Measurements from ENCODE around the gene DPPA5.
"Not testable (repeated sequence)": the region's sequence is repeated elsewhere in the genome, so short reads cannot be mapped to it uniquely, and the experiment has no call there.

Gene DPPA5, protein sequence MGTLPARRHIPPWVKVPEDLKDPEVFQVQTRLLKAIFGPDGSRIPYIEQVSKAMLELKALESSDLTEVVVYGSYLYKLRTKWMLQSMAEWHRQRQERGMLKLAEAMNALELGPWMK

GRCh38 chr6:73353636-73354593 is at the start of gene DPPA5:
Gene DPPA5, minus strand, starts transcription at chr6:73354276. Its CDS starts 51 bp downstream, at chr6:73354225.
- no peak for DNase-seq (ENCODE audit: low read depth)

DNA sequence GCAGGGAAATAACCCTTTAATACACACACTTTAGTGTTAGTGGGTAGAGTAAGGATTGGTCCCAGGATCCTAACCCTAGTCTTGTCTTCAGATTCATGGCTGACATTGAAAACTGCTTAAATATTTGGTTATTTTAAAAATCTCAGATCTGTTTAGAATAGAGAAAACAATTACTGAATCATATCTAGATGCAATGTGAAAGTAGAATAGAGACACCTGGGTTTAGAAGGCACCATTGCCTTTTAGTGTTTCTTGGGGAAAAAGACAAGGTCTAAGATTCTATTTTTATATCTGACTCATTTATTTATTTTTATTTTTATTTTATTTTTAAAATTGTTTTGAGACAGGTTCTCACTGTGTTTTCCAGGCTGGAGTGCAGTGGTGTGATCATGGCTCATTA is 46.6 kb upstream of the DPPA5 start:
- no peak for DNase-seq (ENCODE audit: low read depth)

- no peak for DNase-seq (ENCODE audit: low read depth)
Observed at GRCh38 chr6:73395875-73396274, 41.8 kb upstream of the DPPA5 start.

- DNase-seq (ENCODE audit: low read depth), result peak; percentile 28
Observed at GRCh38 chr6:73394577-73395354, 40.7 kb upstream of the DPPA5 start, which contains the start of gene DDX43. Gene DDX43, plus strand, starts transcription at chr6:73394828. Its CDS starts 78 bp downstream, at chr6:73394906.

GRCh38 chr6:73393278-73393677 is 39.2 kb upstream of the DPPA5 start:
- DNase-seq (ENCODE audit: low read depth), result no peak

DNA sequence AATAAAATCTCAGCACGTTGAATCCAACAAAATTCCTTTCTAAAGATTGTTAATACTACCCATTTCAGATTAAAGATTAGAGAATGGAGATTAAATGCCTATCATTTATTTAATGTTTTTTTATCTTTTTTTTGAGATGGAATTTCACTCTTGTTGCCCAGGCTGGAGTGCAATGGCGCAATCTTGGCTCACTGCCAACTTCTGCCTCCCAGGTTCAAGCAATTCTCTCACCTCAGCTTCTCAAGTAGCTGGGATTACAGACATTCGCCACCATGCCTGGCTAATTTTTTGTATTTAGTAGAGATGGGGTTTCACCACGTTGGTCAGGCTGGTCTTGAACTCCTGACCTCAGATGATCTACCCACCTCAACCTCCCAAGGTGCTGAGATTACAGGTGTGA is 38.1 kb upstream of the DPPA5 start:
- DNase-seq (ENCODE audit: low read depth), result not testable (repeated sequence)

- no peak for DNase-seq (ENCODE audit: low read depth)
Observed at GRCh38 chr6:73391675-73392074, 37.6 kb upstream of the DPPA5 start.

DNA sequence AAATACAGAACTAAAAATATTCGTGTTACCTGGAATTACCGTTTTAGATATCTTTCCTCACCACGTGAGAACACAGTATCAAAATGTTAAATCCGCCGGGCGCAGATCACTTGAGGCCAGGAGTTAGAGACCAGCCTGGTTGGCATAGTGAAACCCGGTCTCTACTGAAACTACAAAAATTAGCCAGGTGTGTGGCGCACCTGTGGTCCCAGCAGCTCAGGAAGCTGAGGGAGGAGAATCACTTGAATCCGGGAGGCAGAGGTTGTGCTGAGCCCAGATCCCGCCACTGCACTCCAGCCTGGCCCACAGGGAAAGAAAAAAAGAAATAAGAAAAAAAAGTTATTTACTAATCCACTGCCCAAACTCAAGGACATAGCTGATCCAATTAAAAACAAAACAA is 35.8 kb upstream of the DPPA5 start:
- DNase-seq (ENCODE audit: low read depth), result no peak

- DNase-seq (ENCODE audit: low read depth), result peak; percentile 34
Observed at GRCh38 chr6:73388800-73389512, 34.9 kb upstream of the DPPA5 start.

GRCh38 chr6:73388433-73388799 is 34.3 kb upstream of the DPPA5 start:
- no peak for DNase-seq (ENCODE audit: low read depth)

GRCh38 chr6:73382462-73383113 is 28.5 kb upstream of the DPPA5 start:
- no peak for DNase-seq (ENCODE audit: low read depth)

DNA sequence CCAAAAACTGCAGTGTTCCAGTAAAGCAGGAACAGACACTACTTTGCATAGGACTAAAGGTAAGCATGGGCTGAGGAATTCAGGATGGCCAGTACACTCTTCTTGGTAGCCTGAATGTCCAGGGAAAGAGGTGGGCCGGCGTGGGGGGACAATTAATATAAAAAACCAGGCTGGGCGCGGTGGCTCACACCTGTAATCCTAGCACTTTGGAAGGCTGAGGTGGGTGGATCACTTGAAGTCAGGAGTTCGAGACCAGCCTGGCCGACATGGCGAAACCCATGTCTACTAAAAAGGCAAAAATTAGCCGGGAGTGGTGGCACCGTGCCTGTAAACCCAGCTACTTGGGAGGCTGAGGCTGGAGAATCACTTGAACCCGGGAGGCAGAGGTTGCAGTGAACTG is 27.5 kb upstream of the DPPA5 start:
- DNase-seq (ENCODE audit: low read depth), result not testable (repeated sequence)

DNA sequence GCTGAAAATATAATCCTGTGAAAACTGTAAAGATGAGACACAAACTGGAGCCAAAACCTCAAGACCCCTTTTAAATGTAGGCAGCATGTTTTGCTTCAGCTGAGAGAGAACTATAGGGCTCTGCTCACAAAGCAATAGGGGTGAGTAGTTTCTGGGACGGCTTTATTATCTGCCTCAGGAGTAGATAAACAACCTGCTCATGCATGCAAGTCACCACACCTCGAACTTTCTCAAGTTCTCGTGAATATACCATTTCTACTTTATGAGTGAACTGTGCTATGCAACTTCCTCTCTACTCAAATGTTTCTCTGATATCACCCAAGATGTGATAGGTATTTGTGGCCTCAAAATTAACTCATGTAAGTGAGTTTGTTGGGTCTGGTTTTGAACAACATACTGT is 23.1 kb upstream of the DPPA5 start:
- DNase-seq (ENCODE audit: low read depth), result no peak

DNA sequence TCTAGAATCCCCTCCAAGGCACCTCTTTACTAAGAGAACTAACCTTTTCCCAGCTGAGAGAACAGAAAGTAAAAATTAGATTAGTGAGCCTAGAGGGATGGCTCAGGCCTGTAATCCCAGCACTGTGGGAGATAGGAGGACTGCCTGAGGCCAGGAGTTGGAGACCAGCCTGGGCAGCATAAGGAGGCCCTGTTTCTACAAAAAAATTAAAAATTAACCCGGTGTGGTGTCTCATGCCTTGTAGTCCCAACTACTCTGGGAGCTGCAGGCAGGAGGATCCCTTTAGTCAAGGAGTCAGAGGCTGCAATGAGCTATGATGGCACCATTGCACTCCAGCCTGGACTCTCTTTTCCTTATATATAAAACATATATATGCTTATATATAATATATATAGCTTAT is 21.1 kb upstream of the DPPA5 start:
- DNase-seq (ENCODE audit: low read depth), result no peak

DNA sequence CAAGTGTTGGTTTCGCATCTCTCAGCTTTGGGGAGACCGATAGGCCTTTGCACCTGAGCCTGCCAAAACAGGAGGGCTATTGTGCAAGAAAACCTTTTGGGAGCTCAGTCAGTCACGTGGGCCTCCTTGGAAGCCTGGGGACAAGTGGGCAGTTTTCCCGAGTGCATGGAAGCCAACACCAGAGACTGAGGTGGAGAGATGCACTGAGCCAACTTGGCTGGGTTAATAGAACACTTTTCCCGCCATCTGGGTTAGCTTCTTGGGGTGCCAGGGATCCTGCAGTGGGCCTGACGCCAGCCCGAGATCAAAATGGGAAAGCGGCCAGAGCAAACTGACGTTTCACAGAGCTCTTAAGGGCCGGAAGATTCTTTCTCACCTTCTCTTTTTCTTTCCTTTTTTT is 18.4 kb upstream of the DPPA5 start:
- no peak for DNase-seq (ENCODE audit: low read depth)

- no peak for DNase-seq (ENCODE audit: low read depth)
Observed at GRCh38 chr6:73371984-73372383, 17.9 kb upstream of the DPPA5 start.

DNA sequence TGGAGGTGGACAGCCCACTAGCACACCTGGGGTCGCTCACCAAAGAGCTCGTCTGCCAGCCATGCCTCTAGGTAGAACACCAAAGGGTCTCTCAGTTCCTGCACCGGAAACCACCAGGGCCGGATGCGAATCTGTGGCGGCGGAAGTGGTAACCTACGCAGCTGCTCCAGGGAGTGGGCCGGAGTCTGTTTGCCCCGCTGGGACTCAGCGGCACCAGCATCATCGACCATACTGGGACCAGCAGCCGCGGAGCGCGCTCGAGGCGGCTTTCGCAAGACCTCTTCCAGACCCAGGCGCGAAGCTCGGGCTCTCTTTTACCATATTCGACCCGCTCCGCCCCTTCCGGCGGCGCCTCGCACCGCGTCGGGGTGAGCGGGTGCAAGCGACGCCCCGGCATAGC is 15.5 kb upstream of the DPPA5 start, which contains the start of gene OOEP:
OOEP (minus strand) TSS at position 335 of the 400 bp plus-strand sequence; CDS start at position 230, 105 bp downstream.
- DNase-seq (ENCODE audit: low read depth), result no peak

DNA sequence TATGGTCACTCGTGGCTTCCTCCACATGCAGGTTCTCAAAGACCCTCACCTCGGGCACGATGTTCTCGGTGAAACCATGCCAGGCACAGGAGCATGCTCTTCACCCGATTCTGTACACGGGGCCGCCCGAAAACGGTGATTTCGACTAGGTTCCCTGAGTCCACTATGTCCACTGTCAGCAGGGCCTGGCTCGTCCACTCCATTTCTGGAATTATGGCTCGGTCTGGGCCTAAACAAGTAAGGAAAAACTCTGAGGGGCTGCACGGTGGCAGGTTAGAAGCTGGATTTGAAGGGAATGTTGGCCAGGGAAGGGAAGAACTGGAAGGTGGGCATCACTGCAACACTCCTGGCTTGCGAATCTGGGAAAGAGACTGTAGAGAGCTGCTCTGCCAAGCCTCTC is 15.1 kb upstream of the DPPA5 start:
- DNase-seq (ENCODE audit: low read depth), result no peak

DNA sequence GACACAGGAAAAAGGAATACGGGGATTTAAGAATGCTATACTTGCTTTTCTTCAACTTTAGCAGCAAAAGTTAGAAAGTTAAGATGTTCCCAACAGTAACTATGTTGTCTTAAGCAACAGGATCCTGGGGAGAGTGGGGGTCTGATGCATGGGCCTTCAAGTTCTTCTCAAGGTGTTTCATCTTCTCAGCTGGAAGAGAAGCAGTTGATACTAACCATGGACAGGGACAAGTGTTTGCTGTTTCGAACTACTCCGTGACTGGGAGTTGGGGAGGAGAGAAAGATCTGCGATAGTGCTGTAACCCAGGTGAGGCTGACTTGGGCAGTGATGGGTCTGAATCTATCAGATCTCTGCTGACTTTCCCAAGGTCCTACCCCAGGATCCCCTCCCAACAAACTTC is 14.6 kb upstream of the DPPA5 start:
- no peak for DNase-seq (ENCODE audit: low read depth)

- DNase-seq (ENCODE audit: low read depth), result no peak
Observed at GRCh38 chr6:73367761-73368355, 13.8 kb upstream of the DPPA5 start.

- DNase-seq (ENCODE audit: low read depth), result no peak
Observed at GRCh38 chr6:73364549-73364948, 10.5 kb upstream of the DPPA5 start.
